Ishikawa (cell line): ENCODE data around the gene MT1X.

Experiments
- CEBPB ChIP-seq: IDR thresholded peaks from 2 replicates; pipeline ENCODE4 v1.6.1; 2012
- EP300 ChIP-seq: IDR thresholded peaks from 2 replicates; pipeline ENCODE4 v1.6.1; 2012; ENCODE audit warnings: borderline replicate concordance
- TF ChIP-seq, protein P1 (sequence below): IDR thresholded peaks from 2 replicates; pipeline ENCODE4 v1.6.1; 2012

DNA sequence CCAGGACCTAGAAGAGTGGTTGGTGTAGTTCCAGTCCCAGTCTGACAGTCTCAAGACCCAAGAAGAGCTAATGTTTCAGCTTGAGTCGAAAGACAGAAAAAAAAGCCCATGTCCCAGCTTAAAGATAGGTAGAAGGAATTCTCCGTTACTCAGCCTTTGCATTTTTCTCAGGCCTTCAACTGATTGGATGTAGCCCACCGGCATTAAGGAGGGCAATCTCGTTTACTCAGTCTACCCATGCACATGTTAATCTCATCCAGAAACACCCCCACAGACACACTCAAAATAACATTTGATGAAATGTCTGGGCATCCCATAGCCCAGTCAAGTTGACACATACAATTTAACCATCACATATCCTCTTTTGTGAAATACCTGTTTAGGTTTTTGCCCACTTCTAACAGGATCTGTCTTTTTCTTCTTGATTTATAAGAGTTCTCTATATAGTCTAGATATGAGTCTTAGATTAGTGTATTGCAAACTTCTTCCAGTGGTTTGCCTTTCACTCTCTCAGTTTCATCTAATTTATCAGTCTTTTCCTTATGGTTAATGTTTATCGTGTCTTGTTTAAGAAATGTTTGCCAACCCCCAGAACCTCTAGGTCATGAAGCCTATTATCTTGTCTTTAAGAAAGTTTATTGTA is 40.1 kb downstream of the MT1X start:
- TF ChIP-seq, protein P1, sequence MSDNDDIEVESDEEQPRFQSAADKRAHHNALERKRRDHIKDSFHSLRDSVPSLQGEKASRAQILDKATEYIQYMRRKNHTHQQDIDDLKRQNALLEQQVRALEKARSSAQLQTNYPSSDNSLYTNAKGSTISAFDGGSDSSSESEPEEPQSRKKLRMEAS: no peak
- TF ChIP-seq EP300 (no peak), CEBPB (no peak)
